GM23338 (cell line): Measurements from ENCODE around the gene CDK5RAP2. TPM values are rescaled to one million over a fixed set of nuclear protein-coding genes. Genes with fewer than 3 reads are reported as not detected.
"Not testable (repeated sequence)": the region's sequence is repeated elsewhere in the genome, so short reads cannot be mapped to it uniquely, and the experiment has no call there.

Experiments
- ATAC-seq: fragments of 200-7000 bp; cut with Tn5 transposase; 3 replicates; pipeline ENCODE4 v1.9.1; 2020
- DNase-seq: peaks from one replicate; pipeline ENCODE4 v3.0.0-alpha.2; 2015; ENCODE audit warnings: low spot score
- H2AFZ ChIP-seq: fragments of 200-600 bp; sonication (generic); 2 replicates; pipeline ENCODE4 v1.8.0; 2016; ENCODE audit warnings: antibody characterized with exemption, mild to moderate bottlenecking, moderate library complexity
- H3F3A ChIP-seq: fragments of 200-600 bp; sonication (generic); replicated peaks from 2 replicates; pipeline ENCODE4 v1.8.0; 2017; ENCODE audit warnings: antibody characterized with exemption, mixed run types, low read depth
- H3K27ac ChIP-seq: fragments of 200-600 bp; sonication (generic); 2 replicates; pipeline ENCODE4 v1.6.1; 2016; ENCODE audit warnings: low read depth
- H3K27me3 ChIP-seq: fragments of 200-600 bp; sonication (generic); 2 replicates; pipeline ENCODE4 v1.8.0; 2016; ENCODE audit warnings: mild to moderate bottlenecking, mixed run types, moderate library complexity; ENCODE audit not compliant: insufficient read depth
- H3K36me3 ChIP-seq: fragments of 200-600 bp; sonication (generic); 2 replicates; pipeline ENCODE4 v1.8.0; 2016; ENCODE audit warnings: mild to moderate bottlenecking; ENCODE audit not compliant: insufficient read depth
- H3K4me1 ChIP-seq: fragments of 200-600 bp; sonication (generic); 2 replicates; pipeline ENCODE4 v1.8.0; 2016; ENCODE audit warnings: mild to moderate bottlenecking, moderate library complexity; ENCODE audit not compliant: insufficient read depth
- H3K4me2 ChIP-seq: fragments of 200-600 bp; sonication (generic); 2 replicates; pipeline ENCODE4 v1.7.1; 2017; ENCODE audit warnings: mixed run types
- H3K4me3 ChIP-seq: fragments of 200-600 bp; sonication (generic); 2 replicates; pipeline ENCODE4 v1.6.1; 2016; ENCODE audit warnings: mixed run types
- H3K79me2 ChIP-seq: fragments of 200-600 bp; sonication (generic); replicated peaks from 2 replicates; pipeline ENCODE4 v1.8.0; 2017; ENCODE audit warnings: mild to moderate bottlenecking; ENCODE audit not compliant: insufficient read depth
- H3K9me2 ChIP-seq: fragments of 200-600 bp; sonication (generic); 2 replicates; pipeline ENCODE4 v1.8.0; 2017; ENCODE audit not compliant: insufficient read depth
- H4K20me1 ChIP-seq: fragments of 200-600 bp; sonication (generic); replicated peaks from 2 replicates; pipeline ENCODE4 v1.8.0; 2017; ENCODE audit warnings: mild to moderate bottlenecking; ENCODE audit not compliant: insufficient read depth
- H3K27ac Mint-ChIP-seq: 2 replicates; pipeline ENCODE4 v1.8.0; 2020; ENCODE audit warnings: inconsistent platforms, mild to moderate bottlenecking, moderate library complexity, mixed read lengths
- H3K27me3 Mint-ChIP-seq: 3 replicates; pipeline ENCODE4 v1.8.0; 2022; ENCODE audit warnings: low read depth, mild to moderate bottlenecking, moderate library complexity, mixed read lengths, inconsistent platforms; ENCODE audit not compliant: insufficient read depth, poor library complexity
- H3K36me3 Mint-ChIP-seq: 3 replicates; pipeline ENCODE4 v1.8.0; 2021; ENCODE audit warnings: low read depth, mild to moderate bottlenecking, inconsistent platforms, moderate library complexity, mixed read lengths
- H3K4me1 Mint-ChIP-seq: 3 replicates; pipeline ENCODE4 v1.8.0; 2020; ENCODE audit warnings: mild to moderate bottlenecking, inconsistent platforms, mixed read lengths
- H3K4me3 Mint-ChIP-seq: 3 replicates; pipeline ENCODE4 v1.8.0; 2021; ENCODE audit warnings: moderate library complexity, mild to moderate bottlenecking, inconsistent platforms, mixed read lengths
- H3K9me3 Mint-ChIP-seq: 3 replicates; pipeline ENCODE4 v1.8.0; 2020; ENCODE audit warnings: moderate library complexity, mild to moderate bottlenecking, inconsistent platforms, mixed read lengths
- CTCF ChIP-seq, 2 experiments: fragments of 200-600 bp in 1 of 2; sonication (generic) in 1 of 2; conservative IDR thresholded peaks; 2 replicates each; pipeline versions ENCODE4 v1.5.1 to v1.6.1; 2016 to 2017; ENCODE audit warnings: antibody characterized with exemption in 2 of 2, low read depth in 2 of 2, mild to moderate bottlenecking in 2 of 2, moderate library complexity in 1 of 2
- ETS1 ChIP-seq: IDR thresholded peaks from 2 replicates; pipeline ENCODE4 v1.6.1; 2016; ENCODE audit warnings: antibody characterized with exemption
- EZH2 ChIP-seq: fragments of 200-600 bp; sonication (generic); IDR thresholded peaks from one replicate; pipeline ENCODE4 v1.8.0; 2017; ENCODE audit warnings: antibody characterized with exemption, mild to moderate bottlenecking, low read depth; ENCODE audit not compliant: unreplicated experiment
- JUNB ChIP-seq: IDR thresholded peaks from one replicate; pipeline ENCODE4 v1.6.1; 2016; ENCODE audit warnings: antibody characterized with exemption; ENCODE audit not compliant: unreplicated experiment
- NANOG ChIP-seq: IDR thresholded peaks from 2 replicates; pipeline ENCODE4 v1.6.1; 2016; ENCODE audit warnings: antibody characterized with exemption, borderline replicate concordance
- REST ChIP-seq: IDR thresholded peaks from one replicate; pipeline ENCODE4 v1.6.1; 2018; ENCODE audit warnings: antibody characterized with exemption; ENCODE audit not compliant: unreplicated experiment
- STAT1 ChIP-seq: IDR thresholded peaks from one replicate; pipeline ENCODE4 v1.6.1; 2016; ENCODE audit warnings: antibody characterized with exemption; ENCODE audit not compliant: unreplicated experiment
- ZNF331 ChIP-seq: fragments of 250-450 bp; sonication (Bioruptor Pico); IDR thresholded peaks from 2 replicates; pipeline ENCODE4 v1.5.0; 2020; ENCODE audit warnings: low read depth, mild to moderate bottlenecking, moderate library complexity
- polyA plus RNA-seq: library from polyadenylated mRNA; unstranded; fragments of >200 nt; fragmentation: Nextera tagmentation; extraction: Ambion mirVana; gene quantifications from 2 replicates; pipeline ENCODE4 v1.2.1, GENCODE V29; 2016
- total RNA-seq: library from RNA; depleted of rRNA; stranded (reverse); fragments of >200 nt; shearing (Covaris generic); gene quantifications from 2 replicates; pipeline ENCODE4 v1.2.3, GENCODE V29; 2014

Gene CDK5RAP2
- total and polyA plus RNA-seq, 2 experiments from 2014 or later: 50.7 to 65.7 TPM

GRCh38 chr9:120555839-120556238 is 24.1 kb downstream of the CDK5RAP2 start (continued):
- TF ChIP-seq REST (no peak), NANOG (no peak), EZH2 (no peak)

- not testable (repeated sequence) for H4K20me1 ChIP-seq, H3K4me2 ChIP-seq, H3K9me2 ChIP-seq, H3K4me3 Mint-ChIP-seq, ATAC-seq, H3K27me3 Mint-ChIP-seq, H3K27ac Mint-ChIP-seq, H2AFZ ChIP-seq, H3K9me3 Mint-ChIP-seq, DNase-seq, H3K27ac ChIP-seq, H3K4me3 ChIP-seq, H3K27me3 ChIP-seq, H3K4me1 Mint-ChIP-seq, H3F3A ChIP-seq, H3K4me1 ChIP-seq
- H3K79me2 ChIP-seq: peaks cover 42% of the 10 kb centered on the region
- peaks cover 12% of the 10 kb centered on the region; the same call in 1 of the 2 replicates for H3K36me3 ChIP-seq
- peaks cover 34% of the 10 kb centered on the region for H3K36me3 Mint-ChIP-seq
Measured at GRCh38 chr9:120552210-120552704, 27.7 kb downstream of the CDK5RAP2 start.

GRCh38 chr9:120545701-120546550 is 34.0 kb downstream of the CDK5RAP2 start:
- no peaks in the 10 kb centered on the region for H3K27me3 Mint-ChIP-seq
- no peaks in the 10 kb centered on the region for H3K27me3 ChIP-seq
- no peaks in the 10 kb centered on the region for H3K9me2 ChIP-seq
- H3K4me3 ChIP-seq: no peak overlapping the region
- no peak for ATAC-seq
- H3K36me3 Mint-ChIP-seq: peaks cover 57% of the 10 kb centered on the region
- no peak overlapping the region for H2AFZ ChIP-seq
- H3K4me1 Mint-ChIP-seq: peaks cover 6% of the 10 kb centered on the region
- no peaks in the 10 kb centered on the region for H3F3A ChIP-seq
- H3K4me1 ChIP-seq: no peaks in the 10 kb centered on the region
- H3K27ac ChIP-seq: no peak overlapping the region
- H3K36me3 ChIP-seq: peaks cover 33% of the 10 kb centered on the region
- H3K4me2 ChIP-seq: no peak overlapping the region
- H3K9me3 Mint-ChIP-seq: no peaks in the 10 kb centered on the region
- no peak overlapping the region for H3K4me3 Mint-ChIP-seq
- DNase-seq: no peak
- H3K27ac Mint-ChIP-seq: no peak overlapping the region
- H3K79me2 ChIP-seq: no peaks in the 10 kb centered on the region; the same call in 1 of the 2 replicates
- H4K20me1 ChIP-seq: peaks cover 19% of the 10 kb centered on the region; the same call in 1 of the 2 replicates
- no peak for TF ChIP-seq REST
- TF ChIP-seq CTCF (conservative IDR thresholded peaks at IDR 0.05; ENCODE audit: low read depth in 2 of 2): no peak
- TF ChIP-seq JUNB: no peak
- no peak for TF ChIP-seq STAT1
- no peak for TF ChIP-seq NANOG
- TF ChIP-seq ZNF331: no peak
- TF ChIP-seq ETS1: no peak
